PFSK-1 (cell line): Measurements from ENCODE around the gene CIPC.

Experiments
- FOXP2 ChIP-seq: optimal IDR thresholded peaks from 2 replicates; pipeline ENCODE3; 2011; ENCODE audit warnings: borderline replicate concordance, control low read depth, inconsistent platforms; ENCODE audit not compliant: insufficient read depth; ENCODE audit errors: extremely low read length, extremely low read depth
- POLR2AphosphoS5 ChIP-seq: IDR thresholded peaks from 2 replicates; pipeline ENCODE4 v1.6.1; 2012; ENCODE audit warnings: low read depth, mild to moderate bottlenecking, control low read depth, low read length, moderate library complexity
- REST ChIP-seq, 2 experiments: IDR thresholded peaks; 2 replicates each; pipeline versions ENCODE4 v1.6.1 to v1.8.0; 2011 to 2012; ENCODE audit warnings: low read depth in 2 of 2, low read length in 2 of 2, control low read depth in 1 of 2, inconsistent platforms in 1 of 2, mild to moderate bottlenecking in 1 of 2, moderate library complexity in 1 of 2; ENCODE audit not compliant: insufficient read depth in 1 of 2
- SIN3A ChIP-seq: IDR thresholded peaks from 2 replicates; pipeline ENCODE4 v1.6.1; 2012; ENCODE audit warnings: mild to moderate bottlenecking, low read length, moderate library complexity, borderline replicate concordance; ENCODE audit not compliant: insufficient read depth
- TAF1 ChIP-seq: IDR thresholded peaks from 2 replicates; pipeline ENCODE4 v1.6.1; 2012; ENCODE audit warnings: low read length, control low read depth, borderline replicate concordance; ENCODE audit not compliant: insufficient read depth

CIPC gene

DNA sequence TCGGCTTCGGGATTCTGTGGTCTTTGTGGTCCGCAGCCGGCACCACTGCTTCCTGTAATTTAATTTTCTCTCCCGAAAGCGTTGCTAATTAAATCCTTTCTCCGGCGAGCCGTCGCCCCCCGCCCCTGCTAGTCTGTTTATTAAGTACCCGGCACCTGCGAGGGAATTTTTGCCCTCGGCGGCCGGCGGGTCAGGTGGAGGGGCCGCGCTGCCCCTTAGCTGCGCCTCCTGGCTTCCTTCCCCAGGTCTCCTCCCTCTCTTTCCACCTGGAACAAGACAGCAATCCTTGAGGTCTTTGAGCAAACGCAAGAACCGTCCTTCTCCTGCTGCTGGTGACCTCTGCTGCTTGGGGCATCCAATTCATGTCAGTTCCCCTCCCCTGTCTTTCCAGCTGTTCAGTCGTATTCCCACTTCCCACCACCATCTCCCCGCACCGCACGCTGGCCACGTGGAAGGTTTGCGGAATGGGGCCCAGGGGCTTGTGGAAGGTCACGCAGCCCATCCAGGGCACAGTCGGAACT lies 27.3 kb downstream of the CIPC start:
- TF ChIP-seq TAF1 (no peak), FOXP2 (no peak), POLR2AphosphoS5 (no peak), REST (IDR thresholded peaks at IDR 0.05; ENCODE audit: insufficient read depth in 1 of 2, low read depth in 2 of 2, low read length in 2 of 2) (no peak), SIN3A (no peak)

DNA sequence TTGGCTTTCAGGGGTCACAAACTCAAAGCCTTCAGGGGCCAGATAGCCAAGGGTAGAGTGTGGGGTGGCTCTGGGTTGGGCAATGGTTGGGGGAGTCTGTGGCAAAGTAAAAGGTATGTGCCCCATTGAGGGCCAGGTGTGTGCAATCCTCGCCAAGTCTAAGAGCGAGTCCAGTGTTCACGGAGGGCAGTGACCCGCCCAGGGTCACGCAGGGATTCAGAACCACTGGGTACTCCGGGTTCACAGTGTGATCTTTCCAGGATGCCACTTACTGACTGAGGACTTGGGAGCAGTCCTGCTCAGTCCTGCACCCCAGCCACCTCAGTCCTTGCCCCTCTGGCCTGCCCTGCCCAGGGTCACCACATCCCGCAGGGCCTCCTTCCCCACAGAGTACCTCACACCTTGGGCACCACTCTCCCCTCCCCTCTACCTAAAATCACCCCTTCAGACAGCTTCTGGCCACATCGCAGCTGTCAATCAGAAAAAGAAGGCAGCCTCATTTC lies 27.8 kb downstream of the CIPC start:
- TF ChIP-seq FOXP2 (no peak), POLR2AphosphoS5 (no peak), SIN3A (no peak), REST (IDR thresholded peaks at IDR 0.05; ENCODE audit: insufficient read depth in 1 of 2, low read depth in 2 of 2, low read length in 2 of 2) (no peak), TAF1 (no peak)

DNA sequence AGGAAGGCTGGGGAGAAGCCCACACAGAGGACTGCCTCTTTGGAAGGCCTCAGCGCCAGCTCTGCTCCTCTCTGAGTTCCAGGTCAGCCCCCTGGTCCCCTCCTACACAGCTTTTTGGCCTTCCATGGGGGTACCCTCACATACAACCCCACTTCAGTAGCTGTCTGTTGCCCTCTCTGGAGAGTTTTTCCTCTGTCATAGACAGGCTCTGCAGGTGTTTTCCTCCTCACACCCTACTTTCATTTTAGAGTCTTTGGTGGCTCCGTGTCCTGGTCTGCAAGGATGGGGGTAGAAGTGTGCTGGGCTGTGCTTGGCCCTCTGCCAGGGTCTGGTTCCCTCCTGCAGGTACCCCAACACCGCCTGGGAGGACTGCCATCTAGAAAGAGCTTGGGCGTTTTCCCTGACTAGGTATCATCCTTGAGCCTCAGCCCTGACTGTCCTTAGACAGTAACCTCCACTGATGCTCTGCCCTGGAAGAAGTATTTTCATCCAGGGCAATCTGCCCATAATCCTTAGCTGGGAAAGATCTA lies 28.5 kb downstream of the CIPC start:
- TF ChIP-seq TAF1 (no peak), SIN3A (no peak), FOXP2 (no peak), POLR2AphosphoS5 (no peak), REST (IDR thresholded peaks at IDR 0.05; ENCODE audit: insufficient read depth in 1 of 2, low read depth in 2 of 2, low read length in 2 of 2) (no peak)

DNA sequence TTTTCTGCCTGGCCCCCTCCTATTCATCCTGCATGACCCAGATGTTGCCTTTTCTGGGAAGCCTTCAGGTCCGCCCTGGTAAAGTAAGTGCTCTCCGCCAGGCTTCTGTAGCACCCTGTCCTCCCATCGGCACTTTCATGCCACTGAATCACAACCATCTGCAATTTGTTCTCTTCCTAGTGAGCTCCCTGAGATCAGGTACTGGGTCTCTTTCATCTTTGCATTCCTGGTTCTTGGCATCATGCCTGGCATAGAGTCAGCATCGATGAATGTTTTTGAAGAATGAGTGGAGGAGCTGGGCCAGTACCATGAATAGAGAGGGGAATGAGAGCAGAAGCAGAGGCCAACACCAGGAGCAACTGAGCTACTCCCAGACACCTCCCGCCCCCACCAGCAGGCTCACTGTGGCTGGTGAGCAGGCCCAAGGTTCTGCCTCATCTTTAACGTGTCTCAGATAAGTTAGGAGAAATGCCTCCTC lies 30.4 kb downstream of the CIPC start:
- TF ChIP-seq SIN3A (no peak), REST (IDR thresholded peaks at IDR 0.05; ENCODE audit: insufficient read depth in 1 of 2, low read depth in 2 of 2, low read length in 2 of 2) (no peak), POLR2AphosphoS5 (no peak), TAF1 (no peak), FOXP2 (no peak)

- TF ChIP-seq FOXP2 (no peak), POLR2AphosphoS5 (no peak), SIN3A (no peak), TAF1 (no peak), REST (IDR thresholded peaks at IDR 0.05; ENCODE audit: insufficient read depth in 1 of 2, low read depth in 2 of 2, low read length in 2 of 2) (no peak)
Observed at GRCh38 chr14:77130386-77130785, 32.3 kb downstream of the CIPC start.
